ENCODE measurements around the gene EPHB4.
"Not testable (repeated sequence)": the region's sequence is repeated elsewhere in the genome, so short reads cannot be mapped to it uniquely, and the experiment has no call there.

The EPHB4 gene

DNA sequence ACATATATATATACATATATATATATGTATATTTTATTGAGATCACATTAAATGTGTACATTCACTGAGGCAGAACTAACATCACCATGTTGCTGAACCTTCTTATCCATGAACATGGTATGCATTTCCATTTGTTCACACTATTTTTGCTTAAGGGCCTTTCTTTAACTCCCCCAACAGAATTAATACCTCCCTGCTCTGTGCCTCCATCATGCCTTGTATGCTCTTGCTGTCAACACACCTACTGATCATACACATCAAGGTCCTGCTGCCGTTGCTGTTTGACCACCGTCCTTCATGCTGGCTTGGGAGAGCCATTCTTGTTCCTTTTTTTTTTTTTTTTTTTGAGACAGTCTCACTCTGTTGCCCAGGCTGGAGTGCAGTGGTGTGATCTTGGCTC is 43.5 kb downstream of the EPHB4 start:
- DNase-seq: no peak

DNA sequence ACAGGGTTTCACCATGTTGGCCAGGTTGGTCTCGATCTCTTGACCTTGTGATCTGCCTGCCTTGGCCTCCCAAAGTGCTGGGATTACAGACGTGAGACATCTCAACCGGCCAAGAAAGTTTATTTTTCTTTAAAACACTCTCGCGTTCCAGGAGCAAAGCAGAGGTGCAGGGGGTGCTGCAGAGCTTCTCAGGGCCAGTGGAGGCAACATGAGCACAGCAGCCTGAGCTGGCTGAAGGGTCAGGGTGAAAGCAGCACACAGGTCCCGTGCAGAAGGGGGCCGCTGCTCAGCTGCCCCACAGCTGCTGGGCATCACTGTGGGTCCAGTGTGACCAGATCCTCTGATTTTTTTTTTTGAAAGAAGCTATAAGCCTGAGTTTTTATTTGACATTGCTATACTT is 46.1 kb downstream of the EPHB4 start:
- DNase-seq: no peak

DNA sequence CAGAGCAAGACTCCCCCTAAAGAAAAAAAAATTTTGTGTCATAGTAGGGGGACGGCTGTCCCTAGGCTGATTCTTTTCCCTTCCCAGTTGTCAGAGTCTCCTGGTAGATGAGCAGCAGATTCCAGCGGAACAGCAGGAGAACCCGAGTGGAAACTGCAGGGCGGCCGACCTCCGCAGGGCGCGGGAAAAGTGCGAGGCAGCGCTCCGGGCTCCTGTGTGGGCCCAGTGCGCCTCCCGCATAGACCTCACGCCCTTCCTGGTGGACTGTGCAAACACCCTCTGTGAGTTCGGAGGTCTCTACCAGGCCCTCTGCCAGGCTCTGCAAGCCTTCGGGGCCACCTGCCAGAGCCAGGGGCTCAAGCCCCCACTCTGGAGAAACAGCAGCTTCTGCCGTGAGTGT is 48.0 kb downstream of the EPHB4 start:
- DNase-seq: no peak

DNA sequence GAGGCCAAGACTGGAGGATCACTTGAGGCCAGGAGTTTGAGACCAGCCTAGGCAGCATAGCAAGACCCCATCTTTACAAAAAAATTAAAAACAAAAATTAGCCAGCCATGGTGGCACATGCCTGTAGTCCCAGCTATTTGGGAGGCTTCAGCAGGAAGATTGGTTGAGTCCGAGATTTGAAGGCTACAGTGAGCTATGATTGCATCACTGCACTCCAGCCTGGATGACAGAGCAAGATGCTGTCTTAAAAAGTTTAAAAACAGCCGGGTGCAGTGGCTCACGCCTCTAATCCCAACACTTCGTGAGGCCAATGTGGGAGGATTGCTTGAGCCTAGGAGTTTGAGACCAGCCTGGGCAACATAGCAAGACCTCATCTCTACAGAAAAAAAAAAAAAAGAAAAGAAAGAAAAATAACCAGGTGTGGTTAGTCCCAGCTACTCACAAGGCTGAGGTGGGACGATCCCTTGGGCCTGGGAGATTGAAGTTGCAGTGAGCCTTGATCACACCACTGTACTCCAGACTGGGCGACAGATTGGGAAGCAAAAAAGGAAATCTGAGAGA is 49.2 kb downstream of the EPHB4 start:
- no peak for DNase-seq

DNA sequence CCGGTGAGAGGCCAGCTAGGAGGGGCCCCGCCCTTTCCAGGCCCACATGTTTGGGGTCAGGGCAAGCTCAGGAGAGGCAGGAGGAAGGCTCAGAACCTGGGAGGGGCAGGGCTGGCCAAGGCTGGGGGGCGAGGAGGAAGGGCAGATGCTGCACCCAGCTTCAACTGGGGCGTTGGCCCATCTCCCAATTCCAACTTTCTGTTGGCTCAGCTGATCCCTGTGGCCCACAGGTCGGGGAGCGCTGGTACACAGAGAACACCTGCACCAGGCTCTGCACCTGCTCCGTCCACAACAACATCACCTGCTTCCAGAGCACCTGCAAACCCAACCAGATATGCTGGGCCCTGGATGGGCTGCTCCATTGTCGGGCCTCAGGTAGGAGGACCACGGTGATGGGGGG is 53.8 kb downstream of the EPHB4 start:
- DNase-seq: no peak

DNA sequence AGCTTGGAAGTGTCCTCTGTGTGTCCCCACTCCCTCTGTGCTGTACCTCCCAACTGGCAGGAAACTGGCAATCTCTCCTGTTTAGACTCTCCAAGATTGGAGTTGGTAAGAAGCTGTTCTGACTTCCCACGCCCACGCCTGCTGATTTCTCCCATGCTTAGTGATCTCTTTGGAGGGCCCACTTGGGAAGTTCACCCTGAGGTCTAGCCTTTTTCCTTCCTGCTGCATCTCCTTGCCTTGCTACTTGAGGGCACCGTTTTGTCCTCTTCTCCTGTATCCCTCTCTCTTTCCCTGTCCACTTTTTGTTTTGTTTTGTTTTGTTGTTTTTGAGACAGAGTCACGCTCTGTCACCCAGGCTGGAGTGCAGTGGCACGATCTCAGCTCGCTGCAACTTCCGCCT is 58.5 kb downstream of the EPHB4 start:
- DNase-seq: no peak

DNA sequence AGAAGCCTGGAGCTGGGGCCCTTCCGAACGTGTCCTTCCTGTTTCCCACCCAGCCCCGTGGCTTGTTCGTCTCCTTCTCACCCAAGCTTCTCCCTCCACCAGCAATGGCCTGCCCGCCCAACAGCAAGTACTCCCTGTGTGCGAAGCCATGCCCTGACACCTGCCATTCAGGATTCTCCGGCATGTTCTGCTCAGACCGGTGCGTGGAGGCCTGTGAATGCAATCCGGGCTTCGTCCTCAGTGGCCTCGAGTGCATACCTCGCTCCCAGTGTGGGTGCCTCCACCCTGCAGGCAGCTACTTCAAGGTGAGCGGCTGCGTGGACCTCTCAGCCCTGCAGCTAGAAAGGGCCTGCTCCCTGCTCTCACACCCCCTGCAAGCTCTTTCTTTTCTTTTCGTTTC is 62.1 kb downstream of the EPHB4 start:
- DNase-seq: no peak

DNA sequence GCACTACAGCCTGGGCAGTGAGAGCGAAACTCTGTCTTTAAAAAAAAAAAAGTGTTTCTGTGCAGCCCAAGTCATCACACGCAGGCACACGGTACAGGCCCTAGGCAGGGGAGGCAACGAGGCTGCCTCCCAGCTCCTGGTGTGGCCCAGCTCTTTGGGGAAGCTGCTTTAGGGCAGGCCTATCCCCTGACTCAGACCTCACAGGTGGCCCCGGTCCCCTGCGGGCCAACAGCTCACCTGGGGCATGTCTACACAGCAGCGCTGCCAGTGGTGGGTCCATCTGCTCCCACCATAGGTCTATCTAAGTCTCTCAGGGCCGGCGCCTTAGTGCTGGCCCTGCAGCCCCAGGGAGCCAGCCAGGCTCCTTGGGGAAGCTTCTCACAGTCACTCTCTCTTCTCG is 62.5 kb downstream of the EPHB4 start:
- DNase-seq: no peak

DNA sequence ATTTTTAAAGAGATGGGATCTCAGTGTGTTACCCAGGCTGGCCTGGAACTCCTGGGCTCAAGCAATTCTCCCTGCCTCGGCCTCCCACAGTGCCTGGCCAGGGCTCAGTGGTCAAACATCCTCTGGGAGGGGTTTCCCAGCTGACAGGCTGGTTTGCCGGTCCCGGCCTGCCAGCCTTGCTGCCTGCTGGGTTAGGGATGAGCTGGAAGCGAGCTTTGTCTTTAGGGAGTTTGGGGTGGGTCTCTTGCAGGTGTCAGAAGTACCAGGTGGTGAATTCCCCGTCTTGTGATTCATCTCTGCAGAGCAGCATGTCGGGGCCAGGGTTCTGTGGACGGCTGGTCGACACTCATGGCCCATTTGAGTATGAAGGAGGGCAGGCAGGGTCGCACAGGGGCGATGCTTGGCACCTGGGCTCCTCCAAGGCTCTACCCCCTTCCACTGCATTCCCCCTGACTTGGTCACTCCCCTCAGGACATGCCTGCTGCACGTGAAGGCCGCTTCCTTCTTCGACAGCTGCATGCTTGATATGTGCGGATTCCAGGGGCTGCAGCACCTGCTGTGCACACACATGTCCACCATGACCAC is 63.7 kb downstream of the EPHB4 start:
- DNase-seq: no peak

DNA sequence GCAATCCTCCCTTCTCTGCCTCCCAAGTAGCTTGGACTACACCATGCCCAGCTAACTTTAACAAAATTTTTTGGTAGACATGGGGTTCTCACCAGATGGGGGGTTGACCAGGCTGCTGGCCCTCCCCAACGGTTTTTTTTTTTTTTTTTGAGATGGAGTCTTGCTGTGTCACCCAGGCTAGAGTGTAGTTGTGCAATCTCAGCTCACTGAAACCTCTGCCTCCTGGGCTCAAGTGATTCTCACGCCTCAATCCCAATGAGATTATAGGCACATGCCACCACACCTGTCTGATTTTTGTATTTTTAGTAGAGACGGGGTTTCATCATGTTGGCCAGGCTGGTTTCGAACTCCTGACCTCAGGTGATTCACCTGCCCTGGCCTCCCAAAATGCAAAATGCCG is 64.5 kb downstream of the EPHB4 start:
- DNase-seq: not testable (repeated sequence)

DNA sequence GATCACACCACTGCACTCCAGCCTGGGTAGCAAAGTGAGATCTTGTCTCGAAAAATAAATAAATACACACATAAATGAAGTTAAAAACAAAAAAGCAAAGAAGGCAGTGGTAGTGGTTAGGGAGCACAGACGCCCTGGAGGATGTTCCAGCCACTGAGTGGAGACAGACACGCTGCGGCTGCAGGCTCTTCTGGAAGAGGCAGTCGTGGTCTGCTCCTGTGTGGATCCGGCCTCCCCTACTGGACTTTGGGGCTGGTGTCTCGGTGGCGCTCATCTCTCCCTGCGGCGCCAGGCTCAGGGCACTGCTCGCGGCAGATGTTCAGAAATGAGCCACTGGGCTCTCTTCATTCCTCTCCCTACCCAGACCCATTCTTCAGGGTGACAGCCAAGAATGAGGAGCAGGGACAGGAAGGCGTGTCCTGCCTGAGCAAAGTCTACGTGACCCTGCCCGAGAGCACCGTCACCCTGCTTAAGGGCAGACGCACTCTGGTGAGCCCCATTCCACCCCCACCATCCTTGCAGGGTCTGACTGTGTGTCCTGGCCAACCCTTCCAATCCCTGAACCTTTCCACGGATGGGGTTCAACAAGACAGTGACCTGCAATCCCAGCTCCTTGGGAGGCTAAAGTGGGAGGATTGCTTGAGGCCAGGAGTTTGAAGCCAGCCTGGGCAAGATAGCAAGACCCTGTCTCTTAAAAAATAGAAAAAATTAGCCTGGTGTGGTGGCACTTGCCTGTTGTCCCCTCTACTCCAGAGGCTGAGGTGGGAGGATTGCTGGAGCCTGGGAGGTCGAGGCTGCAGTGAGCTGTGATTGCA is 67.8 kb downstream of the EPHB4 start:
- no peak for DNase-seq

DNA sequence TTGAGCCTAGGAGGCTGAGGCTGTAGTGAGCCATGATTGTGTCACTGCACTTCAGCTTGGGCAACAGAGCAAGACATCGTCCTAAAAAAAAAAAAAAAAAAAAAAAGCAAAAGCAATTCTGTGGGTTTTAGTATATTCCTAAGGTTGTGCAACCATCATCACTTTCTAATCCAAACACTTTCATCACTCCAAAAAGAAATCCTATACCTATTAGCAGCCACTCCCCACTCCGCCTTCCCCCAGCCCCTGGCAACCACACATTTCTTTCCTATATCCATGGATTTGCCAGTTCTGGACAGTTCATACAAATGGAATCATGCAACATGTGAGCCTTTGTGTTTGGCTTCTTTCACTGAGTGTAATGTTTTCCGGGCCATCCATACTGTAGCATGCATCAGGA is 73.6 kb downstream of the EPHB4 start:
- no peak for DNase-seq

DNA sequence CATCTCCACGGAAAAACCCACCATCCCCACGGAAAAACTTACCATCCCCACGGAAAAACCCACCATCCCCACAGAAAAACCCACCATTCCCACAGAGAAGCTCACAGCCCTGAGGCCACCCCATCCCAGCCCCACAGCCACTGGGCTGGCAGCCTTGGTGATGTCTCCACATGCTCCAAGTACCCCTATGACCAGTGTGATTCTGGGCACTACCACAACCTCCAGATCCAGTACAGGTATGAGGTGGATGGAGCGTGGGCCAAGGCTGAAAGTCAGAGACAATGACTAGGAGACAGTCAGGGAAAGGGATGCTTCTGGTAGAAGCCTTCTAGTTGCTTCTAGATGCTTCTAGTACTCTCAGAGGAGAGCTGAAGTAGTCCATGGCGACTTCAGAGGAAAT is 74.3 kb downstream of the EPHB4 start:
- no peak for DNase-seq

Data from NCI-H524 (cell line).